Measurements from ENCODE around the gene NUP205.
"Not testable (repeated sequence)": the region's sequence is repeated elsewhere in the genome, so short reads cannot be mapped to it uniquely, and the experiment has no call there.

NUP205 gene

GRCh38 chr7:135634191-135634878 lies 76.6 kb downstream of the NUP205 start:
- no peak for DNase-seq

GRCh38 chr7:135639690-135640089 lies 82.0 kb downstream of the NUP205 start:
- not testable (repeated sequence) for DNase-seq

GRCh38 chr7:135644154-135644553 lies 86.4 kb downstream of the NUP205 start:
- peak in 1 of 2 donors; percentile 7 for DNase-seq

GRCh38 chr7:135644729-135645128 lies 87.0 kb downstream of the NUP205 start:
- no peak for DNase-seq

- peak; percentile 48 to 57 for DNase-seq
Observed at GRCh38 chr7:135645296-135645904, 87.7 kb downstream of the NUP205 start.

GRCh38 chr7:135647755-135648154 lies 90.0 kb downstream of the NUP205 start:
- DNase-seq, result no peak

- no peak for DNase-seq
Observed at GRCh38 chr7:135648235-135648634, 90.5 kb downstream of the NUP205 start.

- DNase-seq, result peak; percentile 81 to 91
Observed at GRCh38 chr7:135650831-135651573, 93.3 kb downstream of the NUP205 start.

GRCh38 chr7:135653340-135654080 lies 95.8 kb downstream of the NUP205 start:
- DNase-seq, result peak in 1 of 2 donors; percentile 8

- no peak for DNase-seq
Observed at GRCh38 chr7:135658564-135658963, 100.8 kb downstream of the NUP205 start.

GRCh38 chr7:135659159-135659846 lies 101.6 kb downstream of the NUP205 start:
- DNase-seq, result peak; percentile 3 to 58

GRCh38 chr7:135661311-135662122 lies 103.8 kb downstream of the NUP205 start:
- no peak for DNase-seq

GRCh38 chr7:135662123-135662372 lies 104.3 kb downstream of the NUP205 start:
- DNase-seq, result no peak

- peak; percentile 97 for DNase-seq
Observed at GRCh38 chr7:135662373-135663114, 104.8 kb downstream of the NUP205 start, which contains the start of gene STMP1. Gene STMP1 (plus strand): TSS chr7:135662514.

GRCh38 chr7:135664046-135664589 lies 106.4 kb downstream of the NUP205 start:
- peak in 1 of 2 donors; percentile 15 for DNase-seq

- no peak for DNase-seq
Observed at GRCh38 chr7:135665042-135665441, 107.3 kb downstream of the NUP205 start.

- no peak for DNase-seq
Observed at GRCh38 chr7:135666156-135666555, 108.4 kb downstream of the NUP205 start.

- DNase-seq, result peak; percentile 83 to 86
Observed at GRCh38 chr7:135666846-135667245, 109.1 kb downstream of the NUP205 start.

GRCh38 chr7:135667626-135668025 lies 109.9 kb downstream of the NUP205 start:
- not testable (repeated sequence) for DNase-seq

GRCh38 chr7:135668852-135669395 lies 111.2 kb downstream of the NUP205 start:
- not testable (repeated sequence) for DNase-seq
